Measurements from ENCODE around the gene GRIFIN.
"Not testable (repeated sequence)": the region's sequence is repeated elsewhere in the genome, so short reads cannot be mapped to it uniquely, and the experiment has no call there.

The GRIFIN gene

DNA sequence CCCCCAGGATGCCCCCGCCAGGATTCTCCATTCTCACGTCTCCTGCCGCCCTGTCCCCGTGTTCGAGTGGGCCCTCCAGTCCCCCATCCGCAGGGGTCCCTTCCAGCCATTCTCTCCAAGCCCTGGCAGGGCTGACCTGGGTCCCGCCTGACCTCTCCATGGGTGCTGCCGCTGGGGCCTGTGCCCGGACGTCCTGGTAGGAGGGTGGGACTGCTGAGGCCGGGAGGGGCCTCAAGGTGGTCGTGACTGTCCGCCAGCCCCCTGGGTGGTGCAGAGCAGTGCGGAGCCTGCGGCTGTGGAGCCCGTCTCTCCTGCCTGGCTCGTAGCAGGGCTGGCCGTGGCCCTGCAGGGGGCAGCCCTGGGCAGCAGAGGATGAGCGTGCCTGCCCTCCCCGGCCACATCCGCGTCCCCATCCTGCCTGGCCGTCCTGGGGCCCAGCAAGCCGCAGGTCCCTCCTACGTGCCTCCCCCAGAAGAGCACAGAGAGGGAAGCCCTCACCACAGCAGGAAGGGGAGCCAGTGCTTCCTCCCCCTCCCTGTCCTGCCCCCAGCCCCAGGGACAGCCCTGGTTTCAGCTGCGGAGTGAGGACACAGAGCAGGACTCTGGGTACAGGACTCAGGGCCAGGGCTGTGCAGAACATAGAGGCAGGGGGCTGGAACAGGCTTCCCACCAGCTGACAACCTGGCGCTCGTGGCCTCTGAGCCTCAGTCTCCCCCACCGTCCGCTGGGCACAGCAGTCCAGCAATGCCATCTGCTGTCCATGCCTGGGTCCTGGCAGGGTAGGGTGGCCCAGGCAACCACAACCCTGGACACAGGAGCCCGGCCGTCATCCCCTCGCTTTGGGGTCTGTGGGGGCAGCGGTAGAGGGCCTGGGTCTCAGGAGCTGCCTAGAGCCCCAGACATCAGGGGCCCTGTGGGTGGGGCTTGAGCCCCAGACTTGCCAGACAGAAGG lies 1.5 kb upstream of the GRIFIN start:
- DNase-seq = peak; percentile 62

DNA sequence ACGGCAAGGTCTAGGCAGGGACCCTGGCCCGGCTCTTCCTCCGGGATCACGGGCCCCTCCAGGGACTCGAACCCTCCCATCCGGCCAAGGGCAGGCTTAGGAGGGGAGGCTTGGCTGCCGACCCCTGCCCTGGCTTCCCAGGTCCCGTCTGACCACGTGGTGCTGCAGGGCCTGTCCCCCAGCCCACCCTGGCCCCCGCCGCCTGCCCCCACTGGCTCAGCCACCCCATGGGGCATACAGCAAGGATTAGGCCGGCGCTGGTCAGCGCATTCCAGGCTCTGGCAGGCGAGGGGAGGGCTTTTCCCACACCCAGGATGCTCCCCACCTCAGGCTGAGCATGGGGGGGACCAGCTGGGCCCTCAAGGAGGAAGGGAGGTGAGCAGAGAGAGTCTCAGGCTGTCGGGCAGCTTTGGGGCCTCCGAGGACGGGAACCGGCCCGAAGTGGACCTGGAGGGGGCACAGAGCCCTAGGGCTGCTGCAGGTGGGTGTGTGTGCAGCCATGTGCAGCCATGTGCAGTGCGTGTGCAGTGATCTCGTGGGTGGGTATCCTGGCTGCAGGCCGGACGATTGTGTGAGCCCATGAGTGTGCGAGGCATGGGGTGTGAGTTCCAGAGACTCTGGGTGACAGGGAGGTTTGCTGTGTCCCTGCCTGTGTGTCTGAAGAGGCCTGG lies 713 bp upstream of the GRIFIN start:
- no peak for DNase-seq

DNA sequence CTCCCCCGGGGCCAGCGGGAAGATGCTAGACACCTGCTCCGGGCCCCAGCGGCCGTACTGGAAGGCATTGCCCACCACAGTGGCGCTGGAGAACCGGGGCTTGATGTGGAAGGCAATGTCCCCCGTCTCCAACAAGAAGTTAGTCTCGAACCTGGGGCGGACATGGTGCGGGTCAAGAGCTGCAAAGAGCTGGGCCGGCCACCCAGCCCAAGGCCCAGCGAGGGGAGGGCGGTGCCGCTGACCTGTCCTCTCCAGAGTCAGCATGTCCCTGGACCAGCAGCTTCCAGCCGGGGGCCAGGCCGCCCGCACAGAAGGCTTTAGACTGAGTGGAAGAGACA lies 551 bp downstream of the GRIFIN start:
- DNase-seq = no peak

DNA sequence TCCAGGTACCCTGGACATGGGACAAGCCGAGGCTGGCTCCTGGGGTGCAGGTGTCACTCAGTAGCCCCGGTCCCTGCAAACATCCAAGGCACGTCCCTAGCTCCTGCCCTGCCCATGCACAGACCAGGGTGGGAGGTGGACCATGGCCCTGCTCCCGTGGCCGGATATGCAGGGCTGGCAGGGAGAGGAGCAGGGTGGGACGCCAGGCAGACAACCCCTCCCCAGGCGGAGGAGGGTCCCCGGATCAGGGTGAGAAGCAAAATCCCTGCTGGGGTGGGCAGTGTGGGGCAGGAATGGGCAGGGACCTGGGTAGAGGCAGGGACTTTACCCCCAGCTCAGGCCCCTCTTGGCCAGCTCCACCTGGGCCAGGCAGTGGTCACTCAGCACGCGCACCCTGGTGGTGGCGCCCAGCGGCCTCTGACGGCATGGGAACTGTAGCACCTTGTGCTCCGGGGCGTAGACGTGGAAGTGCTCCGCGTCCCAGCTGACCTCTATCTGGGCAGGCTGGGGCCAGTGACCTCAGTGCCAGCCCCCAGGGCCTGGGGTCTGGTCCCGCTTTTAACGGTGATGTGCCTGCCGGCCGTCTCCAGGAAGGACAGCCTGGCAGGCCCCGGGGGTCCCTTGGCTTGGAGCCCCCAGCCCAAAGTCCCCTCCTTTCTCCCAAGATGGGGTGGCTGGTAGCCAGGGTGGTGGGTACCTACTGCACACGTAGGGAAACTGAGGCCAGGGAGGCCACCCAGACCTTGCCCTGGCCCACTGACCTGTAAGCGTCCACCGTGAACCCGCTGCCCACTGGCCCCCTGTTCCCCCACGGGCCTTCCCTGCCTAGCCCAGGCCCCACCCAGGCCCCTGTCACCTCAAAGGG lies 1.2 kb downstream of the GRIFIN start:
- no peak for DNase-seq

DNA sequence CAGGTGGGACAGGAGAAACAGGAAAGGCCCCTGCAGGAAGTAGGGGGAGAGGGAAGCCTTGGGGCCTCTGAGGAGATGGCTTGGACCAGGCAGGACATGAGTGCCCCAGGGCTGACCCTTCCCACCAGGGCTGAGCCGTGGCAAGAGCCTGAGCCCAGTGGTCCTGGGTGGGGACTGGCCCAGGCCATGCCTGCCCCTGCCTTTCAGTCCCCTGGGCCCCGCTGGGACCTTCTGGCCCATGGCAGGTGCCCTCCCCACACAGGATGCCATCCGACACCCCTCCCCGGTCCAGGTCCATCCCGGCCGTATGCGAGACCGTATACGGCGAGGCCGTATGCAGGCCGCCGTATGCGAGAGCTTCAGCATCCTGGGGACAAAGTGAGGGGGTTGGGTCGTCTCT lies 2.0 kb downstream of the GRIFIN start:
- DNase-seq = no peak

DNA sequence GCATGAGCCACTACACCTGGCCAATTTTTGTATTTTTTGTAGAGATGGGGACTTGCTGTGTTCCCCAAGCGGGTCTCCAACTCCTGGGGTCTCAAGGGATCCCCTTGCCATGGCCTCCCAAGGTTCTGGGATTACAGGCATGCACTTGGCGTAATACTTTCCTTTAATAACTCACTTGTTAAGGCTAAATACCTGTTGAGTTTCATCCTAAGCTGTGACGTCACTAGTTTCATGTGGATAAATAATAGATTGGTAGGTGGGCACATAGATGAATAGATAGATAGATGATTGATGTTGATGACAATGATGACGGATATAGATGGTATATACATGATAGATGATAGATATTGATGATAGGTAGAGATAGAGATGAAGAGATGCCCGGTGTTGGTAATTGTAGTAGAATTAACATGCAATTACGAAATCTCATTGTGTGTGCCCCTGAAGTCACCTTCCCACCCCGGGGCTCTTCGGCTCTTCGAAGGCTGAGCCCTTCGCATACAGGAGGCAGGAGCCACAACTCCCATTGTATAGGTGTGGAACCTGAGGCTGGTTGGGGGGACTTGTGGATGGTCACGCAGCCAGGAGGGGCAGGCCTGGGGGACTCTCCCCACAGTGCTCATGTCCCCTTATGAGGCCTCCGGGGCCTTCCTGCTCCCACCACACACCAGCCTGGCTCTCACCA lies 2.6 kb downstream of the GRIFIN start:
- DNase-seq = no peak

DNA sequence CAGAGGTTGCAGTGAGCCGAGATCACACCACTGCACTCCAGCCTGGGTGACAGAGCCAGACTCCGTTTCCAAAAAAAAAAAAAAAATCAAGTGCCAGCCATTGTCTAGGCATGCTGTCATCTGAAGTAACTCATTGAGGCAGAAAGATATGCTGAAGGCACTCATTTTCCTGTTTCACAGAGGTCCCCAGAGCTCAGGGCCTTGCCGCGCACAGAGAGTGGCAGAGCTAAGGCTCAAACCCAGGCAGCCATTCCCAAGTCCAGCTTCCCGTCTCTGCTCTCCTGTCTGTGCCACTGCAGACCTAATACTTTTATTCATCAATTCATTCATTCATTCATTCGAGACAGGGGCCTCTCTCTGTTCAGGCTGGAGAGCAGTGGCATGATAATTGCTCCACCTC lies 3.5 kb downstream of the GRIFIN start:
- no peak for DNase-seq

DNA sequence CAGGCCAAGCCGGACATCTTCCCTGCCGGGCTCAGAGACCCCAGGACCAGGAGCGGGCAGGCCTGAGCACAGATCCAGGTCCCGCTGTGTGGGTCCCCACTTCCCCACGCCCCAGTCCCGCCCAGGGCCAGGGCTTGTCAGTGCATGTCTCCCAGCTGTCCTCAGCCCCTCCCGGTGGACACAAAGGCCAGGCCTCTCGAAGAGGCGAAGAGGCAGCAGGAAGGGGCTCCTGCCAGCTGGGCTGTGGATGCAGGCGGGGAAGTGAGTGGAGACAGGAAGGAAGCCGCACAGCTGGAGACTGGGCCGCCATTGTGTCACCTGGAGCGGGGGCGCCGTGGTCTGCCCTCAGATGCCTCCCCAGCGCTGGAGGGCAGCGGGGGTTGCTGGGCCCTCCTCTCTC lies 4.8 kb downstream of the GRIFIN start:
- no peak for DNase-seq

DNA sequence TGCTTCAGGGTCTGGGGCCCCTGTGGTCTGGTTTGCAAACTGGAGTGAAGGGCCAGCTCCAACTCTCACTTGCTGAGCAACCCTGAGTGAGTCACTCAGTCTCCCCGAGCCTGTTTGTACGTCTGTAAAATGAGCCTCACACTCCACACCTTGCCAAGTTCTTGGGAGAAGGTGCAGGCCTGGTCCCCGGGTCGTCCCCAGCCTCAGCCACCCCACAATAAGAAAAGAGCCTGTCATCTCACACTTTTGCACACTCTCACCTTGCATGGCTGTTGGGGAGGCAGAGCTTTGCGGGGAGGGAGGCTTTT lies 5.2 kb downstream of the GRIFIN start:
- no peak for DNase-seq

DNA sequence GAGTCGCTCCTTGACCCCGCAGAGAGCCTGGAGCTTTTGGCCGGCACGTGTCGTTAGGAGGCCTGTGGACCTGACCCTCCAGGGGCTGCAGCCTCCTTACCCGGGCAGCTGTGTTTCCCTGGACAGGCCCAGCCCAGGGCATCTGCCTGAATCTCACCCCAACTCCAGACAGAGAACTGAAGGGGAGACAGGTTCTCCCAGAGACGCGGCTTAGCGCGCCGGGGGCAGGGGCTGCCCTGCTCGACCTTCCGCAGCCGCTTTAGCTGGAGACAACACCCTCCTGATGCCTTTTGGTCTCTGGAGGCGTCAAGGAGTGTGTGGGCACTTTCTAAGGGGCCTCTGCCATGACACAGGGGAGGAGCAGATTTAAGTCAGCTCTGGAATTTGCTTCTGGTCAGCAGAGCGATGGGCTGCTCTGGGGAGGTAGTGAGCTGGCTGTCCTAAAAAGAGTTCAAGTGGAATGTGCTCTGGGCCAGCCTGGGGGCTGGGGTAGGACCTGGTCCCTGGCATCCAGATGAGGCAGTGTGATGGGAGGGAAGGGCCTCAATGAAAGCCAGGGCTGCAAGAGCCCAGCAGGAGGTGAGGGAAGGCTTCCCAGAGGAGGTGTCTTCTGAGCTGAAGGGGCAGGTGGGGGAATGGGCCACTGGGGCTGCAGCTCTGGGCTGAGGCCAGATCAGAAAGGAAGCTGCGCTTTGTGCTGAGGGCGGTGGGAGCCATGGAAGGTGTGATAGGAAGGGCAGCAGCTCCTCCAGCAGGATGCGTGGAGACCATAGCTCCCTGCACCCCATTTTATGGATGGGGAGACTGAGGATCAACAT lies 5.8 kb downstream of the GRIFIN start:
- DNase-seq = no peak

DNA sequence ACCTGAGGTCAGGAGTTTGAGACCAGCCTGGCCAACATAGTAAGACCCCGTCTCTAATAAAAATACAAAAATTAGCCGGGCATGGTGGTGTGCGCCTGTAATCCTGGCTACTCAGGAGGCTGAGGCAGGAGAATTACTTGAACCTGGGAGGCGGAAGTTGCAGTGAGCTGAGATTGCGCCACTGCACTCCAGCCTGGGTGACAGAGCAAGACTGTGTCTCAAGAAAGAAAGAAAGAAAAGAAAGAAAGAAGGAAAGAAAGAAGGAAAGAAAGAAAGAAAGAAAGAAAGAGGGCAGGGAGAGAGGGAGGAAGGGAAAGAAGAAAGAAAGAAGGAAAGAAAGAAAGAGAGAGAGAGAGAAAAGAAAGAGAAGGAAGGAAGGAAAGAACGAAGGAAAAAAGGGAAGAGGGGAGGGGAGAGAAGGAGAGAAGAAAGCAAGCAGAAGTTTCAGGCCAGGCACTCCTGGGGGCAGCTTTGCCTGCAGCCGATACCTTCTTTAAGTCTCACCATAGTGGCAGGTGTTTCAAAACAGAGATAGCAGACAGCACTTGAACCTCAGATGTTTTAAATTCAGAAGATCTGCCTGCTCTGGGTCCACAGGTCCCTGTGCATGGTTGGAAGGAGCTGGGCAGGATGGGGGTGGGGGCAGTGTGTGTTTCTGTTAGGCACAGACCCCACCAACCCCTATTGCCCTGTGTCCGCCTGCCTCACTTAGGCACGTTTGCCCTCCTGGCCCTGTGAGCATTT lies 6.6 kb downstream of the GRIFIN start:
- not testable (repeated sequence) for DNase-seq

DNA sequence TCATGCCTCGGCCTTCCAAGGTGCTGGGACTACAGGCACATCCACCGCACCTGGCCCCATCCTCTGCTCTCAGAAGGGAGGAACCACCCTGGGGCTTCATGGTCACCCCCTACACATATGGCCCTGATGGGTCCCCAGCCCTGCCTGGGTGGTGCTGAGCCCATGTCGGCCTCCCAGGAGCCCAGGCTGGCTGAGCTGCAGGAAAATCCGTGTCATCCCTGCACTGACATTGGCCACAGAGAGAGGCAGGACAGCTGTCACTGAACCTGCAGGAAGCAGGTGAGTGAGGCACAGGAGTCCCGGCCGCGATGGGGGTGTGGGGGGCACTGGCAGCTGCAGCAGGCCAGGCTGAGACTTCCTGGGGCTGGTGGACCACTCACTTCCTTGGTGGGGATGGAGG lies 8.0 kb downstream of the GRIFIN start:
- DNase-seq = no peak

DNA sequence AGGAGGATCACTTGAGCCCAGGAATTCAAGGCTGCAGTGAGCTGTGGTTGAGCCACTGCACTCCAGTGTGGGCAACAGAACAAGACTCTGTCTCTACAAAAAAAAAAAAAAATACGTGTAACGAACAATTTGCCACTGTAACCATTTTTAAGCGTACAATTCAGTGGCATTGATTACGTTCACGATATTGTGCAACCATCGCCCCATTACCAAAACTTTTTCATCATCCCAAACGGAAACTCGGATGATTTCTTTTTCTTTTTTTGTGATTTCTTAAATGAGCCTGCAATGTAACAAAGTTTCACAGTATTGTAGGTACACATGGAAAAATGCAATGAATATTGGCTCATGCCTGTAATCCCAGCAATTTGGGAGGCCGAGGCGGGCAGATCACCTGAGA lies 9.5 kb downstream of the GRIFIN start:
- no peak for DNase-seq

DNA sequence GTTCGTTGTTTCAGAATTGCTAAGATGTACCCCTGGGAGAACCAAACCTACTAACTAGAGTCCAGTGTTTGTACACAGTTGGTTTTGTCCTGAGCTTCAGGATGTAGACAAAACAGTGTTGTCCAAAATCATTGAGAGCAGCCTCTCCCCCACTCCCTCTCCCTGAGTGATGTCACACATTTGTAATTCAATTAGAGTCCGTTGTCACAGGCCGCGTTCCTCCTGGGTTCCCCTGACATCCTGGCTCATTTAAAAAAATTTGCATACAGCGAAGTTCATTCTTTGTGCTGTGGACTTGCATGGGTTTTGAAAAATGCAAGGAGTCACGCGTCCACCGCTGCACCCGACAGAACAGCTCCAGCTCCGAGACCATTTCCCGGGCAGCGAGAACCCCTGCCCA lies 10.3 kb downstream of the GRIFIN start:
- no peak for DNase-seq

DNA sequence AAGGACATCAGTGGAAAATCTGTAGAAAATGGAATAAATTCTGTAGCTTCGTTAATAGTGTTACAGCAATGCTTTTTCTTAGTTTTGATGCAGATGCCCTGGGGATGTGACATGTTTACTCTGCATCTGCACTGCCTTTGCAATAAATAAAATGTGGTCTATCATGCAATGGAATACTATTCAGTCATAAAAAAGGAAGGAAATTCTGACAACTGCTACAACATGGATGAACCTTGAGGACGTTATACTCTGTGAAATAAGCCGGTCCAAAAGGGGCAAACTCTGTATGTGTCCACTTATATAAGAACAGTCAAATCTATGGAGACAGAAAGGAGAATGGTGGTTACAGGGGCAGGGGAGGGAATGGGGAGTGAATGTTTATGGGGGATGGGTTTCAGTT lies 13.5 kb downstream of the GRIFIN start:
- no peak for DNase-seq

DNA sequence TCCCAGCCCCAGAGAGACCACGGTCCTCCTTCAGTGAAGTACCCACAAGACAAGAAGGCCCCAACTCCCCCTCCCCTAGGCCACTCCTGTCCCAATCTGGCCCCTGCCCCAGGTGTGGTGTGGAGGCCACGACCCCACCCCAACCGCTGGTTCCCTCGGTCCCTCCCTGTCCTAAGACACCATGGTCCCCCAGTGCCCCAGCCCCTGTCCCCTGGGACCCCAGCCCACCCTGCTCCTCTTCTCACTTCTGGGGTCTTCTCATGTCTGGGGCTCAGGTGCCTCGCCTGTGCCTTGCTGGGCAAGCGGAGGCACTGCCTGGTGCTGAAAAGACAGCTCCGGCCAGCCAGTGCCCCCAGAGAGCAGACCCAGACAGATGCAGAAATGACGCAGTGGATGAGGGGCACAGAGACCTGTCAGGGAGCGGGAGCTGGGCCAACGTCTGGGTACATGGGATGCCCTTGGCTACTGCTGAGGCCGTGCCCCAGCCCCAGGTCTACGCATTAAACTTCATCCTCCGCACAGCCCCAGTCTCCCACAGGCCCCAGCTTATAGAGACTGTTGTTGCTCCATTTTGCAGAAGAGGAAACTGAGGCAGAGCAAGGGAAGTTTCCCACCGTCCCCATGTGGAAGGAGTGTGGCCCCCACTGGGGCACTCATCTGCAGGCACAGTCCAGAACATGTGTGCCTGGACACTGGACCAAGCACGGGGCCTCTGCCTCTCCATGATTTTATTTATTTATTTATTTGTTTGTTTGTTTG lies 14.8 kb downstream of the GRIFIN start:
- no peak for DNase-seq

DNA sequence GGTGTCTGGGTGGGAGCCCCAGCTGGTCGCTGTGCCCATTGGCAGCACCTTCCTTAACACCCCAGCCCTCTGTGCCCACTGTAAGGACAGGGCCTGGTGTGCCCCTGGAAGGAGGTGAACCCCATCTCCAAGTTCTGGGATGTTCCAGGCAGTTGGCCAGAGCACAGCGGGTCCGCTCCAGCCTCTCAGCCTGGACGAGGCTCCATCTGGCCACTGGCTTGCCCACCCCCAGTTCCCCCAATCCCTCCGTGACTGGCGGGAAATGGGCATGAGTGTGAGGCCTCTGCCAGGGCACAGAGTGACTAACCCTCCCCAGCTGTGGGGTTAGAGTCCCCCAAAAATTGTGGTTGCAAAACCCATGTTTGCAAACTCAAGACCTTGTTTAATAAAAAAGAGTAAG lies 15.6 kb downstream of the GRIFIN start:
- no peak for DNase-seq

DNA sequence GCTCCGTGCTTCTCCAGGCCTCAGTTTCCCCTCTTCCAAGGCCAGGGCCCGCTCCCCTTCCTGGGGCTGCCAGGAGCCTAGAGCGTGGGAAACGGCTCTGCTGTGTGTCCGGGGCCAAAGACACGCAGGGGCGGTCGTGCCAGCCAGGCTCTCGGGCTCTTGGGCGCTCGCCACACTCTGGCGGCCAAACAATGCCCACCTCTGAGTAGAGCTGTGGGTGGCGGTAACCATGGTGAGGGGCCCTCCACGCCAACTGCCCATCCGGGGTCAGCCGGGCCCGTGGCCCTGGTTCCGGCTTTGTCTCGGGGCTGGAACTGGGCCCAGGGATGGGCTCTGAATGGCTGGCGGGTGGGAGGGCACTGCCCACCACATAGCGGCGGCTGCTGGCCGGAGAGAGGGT lies 16.0 kb downstream of the GRIFIN start:
- DNase-seq = no peak

DNA sequence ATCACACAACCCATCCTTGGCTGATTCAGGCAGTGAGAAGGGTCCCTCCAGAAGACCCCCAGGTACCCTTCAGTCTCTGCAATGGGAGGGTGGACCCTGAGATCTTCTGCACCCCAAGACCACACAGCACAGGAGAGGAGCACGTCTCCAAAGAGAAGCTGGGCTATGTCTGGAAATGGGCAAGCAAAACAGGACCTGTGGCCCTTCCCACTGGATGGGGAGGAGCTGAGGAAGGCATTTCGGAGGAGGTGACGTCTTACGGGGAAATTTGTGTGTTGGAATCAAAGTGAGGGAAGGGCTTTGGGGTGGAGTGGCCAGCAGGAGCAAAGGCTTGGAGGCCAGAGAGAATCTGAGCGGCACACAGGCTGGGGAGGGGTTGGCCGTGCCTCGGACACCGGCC lies 16.5 kb downstream of the GRIFIN start:
- DNase-seq = no peak

DNA sequence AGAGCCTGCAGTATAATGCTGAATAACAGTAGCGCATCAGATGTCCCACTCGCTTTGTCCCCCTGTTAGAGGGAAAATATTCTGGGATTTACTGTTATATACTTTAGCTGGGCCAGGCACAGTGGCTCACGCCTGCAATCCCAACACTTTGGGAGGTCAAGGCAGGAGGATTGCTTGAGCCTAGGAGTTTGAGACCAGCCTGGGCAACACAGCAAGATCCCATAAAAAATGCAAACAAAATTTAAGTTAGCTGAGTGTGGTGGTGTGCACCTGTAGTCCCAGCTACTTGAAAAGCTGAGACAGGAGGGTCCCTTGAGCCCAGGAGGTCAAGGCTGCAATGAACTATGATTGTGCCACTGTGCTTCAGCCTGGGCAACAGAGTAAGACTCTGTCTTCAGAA lies 22.3 kb downstream of the GRIFIN start:
- DNase-seq = not testable (repeated sequence)

Data from activated naive CD4-positive, alpha-beta T cell treated with Interleukin-2 at 50 U/mL for 16 hours (primary cell).